GM12874 (cell line): ENCODE measurements around the gene FAM237A.

Experiments
- TF ChIP-seq, protein P1 (sequence below): IDR thresholded peaks from 2 replicates; pipeline ENCODE4 v1.5.1; 2011; ENCODE audit warnings: low read depth, mild to moderate bottlenecking, control low read depth, low read length, moderate library complexity; ENCODE audit not compliant: insufficient read depth

Gene FAM237A

GRCh38 chr2:206615417-206616089 is 26.7 kb upstream of the FAM237A start:
- TF ChIP-seq, protein P1, sequence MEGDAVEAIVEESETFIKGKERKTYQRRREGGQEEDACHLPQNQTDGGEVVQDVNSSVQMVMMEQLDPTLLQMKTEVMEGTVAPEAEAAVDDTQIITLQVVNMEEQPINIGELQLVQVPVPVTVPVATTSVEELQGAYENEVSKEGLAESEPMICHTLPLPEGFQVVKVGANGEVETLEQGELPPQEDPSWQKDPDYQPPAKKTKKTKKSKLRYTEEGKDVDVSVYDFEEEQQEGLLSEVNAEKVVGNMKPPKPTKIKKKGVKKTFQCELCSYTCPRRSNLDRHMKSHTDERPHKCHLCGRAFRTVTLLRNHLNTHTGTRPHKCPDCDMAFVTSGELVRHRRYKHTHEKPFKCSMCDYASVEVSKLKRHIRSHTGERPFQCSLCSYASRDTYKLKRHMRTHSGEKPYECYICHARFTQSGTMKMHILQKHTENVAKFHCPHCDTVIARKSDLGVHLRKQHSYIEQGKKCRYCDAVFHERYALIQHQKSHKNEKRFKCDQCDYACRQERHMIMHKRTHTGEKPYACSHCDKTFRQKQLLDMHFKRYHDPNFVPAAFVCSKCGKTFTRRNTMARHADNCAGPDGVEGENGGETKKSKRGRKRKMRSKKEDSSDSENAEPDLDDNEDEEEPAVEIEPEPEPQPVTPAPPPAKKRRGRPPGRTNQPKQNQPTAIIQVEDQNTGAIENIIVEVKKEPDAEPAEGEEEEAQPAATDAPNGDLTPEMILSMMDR, result no peak

- TF ChIP-seq, protein P1, result no peak
Measured at GRCh38 chr2:206616151-206616550, 26.1 kb upstream of the FAM237A start.

GRCh38 chr2:206619011-206619410 is 23.3 kb upstream of the FAM237A start:
- TF ChIP-seq, protein P1, result no peak

DNA sequence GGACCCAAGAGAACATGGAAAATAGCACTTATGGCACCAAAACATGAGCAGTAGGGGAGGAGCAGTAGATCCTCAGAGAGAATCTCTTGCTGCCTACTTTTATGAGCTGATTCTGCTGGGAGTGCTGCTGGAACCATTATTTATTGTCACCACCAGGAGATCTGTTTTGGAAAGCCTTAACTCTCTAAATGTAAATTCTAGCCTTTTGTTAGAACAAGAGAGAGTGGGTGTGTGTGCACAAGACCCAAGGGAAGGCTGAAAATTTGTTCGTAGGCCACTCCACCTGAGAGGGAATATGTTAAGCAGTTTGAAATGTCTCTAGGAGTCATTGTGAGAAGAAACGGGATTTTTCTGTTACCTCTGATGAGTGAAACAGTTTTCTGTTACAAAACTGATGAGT is 16.2 kb upstream of the FAM237A start:
- TF ChIP-seq, protein P1, result no peak

GRCh38 chr2:206627632-206628031 is 14.7 kb upstream of the FAM237A start:
- TF ChIP-seq, protein P1, result no peak

DNA sequence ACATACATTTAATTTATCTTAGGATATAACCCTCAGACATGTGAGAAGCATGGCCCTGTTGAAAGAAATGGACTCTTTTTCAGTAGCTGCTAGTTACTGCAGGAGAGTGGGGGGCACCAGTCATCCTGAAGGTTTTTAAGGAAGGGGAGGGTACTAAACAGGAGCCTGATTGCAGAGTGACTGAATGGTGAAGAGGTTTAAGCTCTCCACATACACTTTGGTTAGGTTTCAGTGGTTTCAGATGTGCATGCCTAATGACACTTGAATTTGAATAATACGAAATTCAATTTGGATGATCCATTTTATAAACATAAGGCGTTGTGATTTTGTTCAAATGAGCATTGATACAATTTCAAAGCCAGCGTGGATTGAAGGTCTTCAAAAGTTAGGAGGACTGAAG is 10.9 kb upstream of the FAM237A start:
- TF ChIP-seq, protein P1, result no peak

- TF ChIP-seq, protein P1, result no peak
Measured at GRCh38 chr2:206635015-206635414, 7.3 kb upstream of the FAM237A start.
